HG03457 (cell line): ENCODE results near the gene CENPP.

ENCODE experiments used
- ATAC-seq: cut with Tn5 transposase; IDR thresholded peaks from one replicate; pipeline ENCODE4 v1.9.1; 2021; ENCODE audit warnings: moderate number of reproducible peaks; ENCODE audit not compliant: unreplicated experiment

Gene CENPP

GRCh38 chr9:92503156-92503555 is 177.4 kb downstream of the CENPP start:
- no peak for ATAC-seq

GRCh38 chr9:92504881-92505280 is 179.1 kb downstream of the CENPP start:
- no peak for ATAC-seq

- ATAC-seq: no peak
These were observed 180.6 kb downstream of the CENPP start for GRCh38 chr9:92506184-92506857.

GRCh38 chr9:92507005-92507404 is 181.3 kb downstream of the CENPP start:
- no peak for ATAC-seq

- no peak for ATAC-seq
These were observed 181.7 kb downstream of the CENPP start for GRCh38 chr9:92507496-92507895.

GRCh38 chr9:92508018-92508820 is 182.5 kb downstream of the CENPP start:
- no peak for ATAC-seq

- no peak for ATAC-seq
These were observed 183.3 kb downstream of the CENPP start for GRCh38 chr9:92509050-92509449.

GRCh38 chr9:92510747-92511146 is 185.0 kb downstream of the CENPP start:
- no peak for ATAC-seq

GRCh38 chr9:92512622-92513021 is 186.9 kb downstream of the CENPP start:
- ATAC-seq: no peak

- ATAC-seq: no peak
These were observed 187.6 kb downstream of the CENPP start for GRCh38 chr9:92513349-92513748.

GRCh38 chr9:92514635-92515034 is 188.9 kb downstream of the CENPP start:
- no peak for ATAC-seq

- ATAC-seq: no peak
These were observed 190.8 kb downstream of the CENPP start for GRCh38 chr9:92516521-92516920.

- ATAC-seq: no peak
These were observed 191.3 kb downstream of the CENPP start for GRCh38 chr9:92517046-92517445.

- ATAC-seq: no peak
These were observed 192.4 kb downstream of the CENPP start for GRCh38 chr9:92518199-92518598.

- no peak for ATAC-seq
These were observed 195.1 kb downstream of the CENPP start for GRCh38 chr9:92520837-92521236.

GRCh38 chr9:92522983-92523970 is 197.5 kb downstream of the CENPP start:
- no peak for ATAC-seq

- ATAC-seq: no peak
These were observed 199.1 kb downstream of the CENPP start for GRCh38 chr9:92524881-92525280.

GRCh38 chr9:92525306-92525705 is 199.6 kb downstream of the CENPP start:
- ATAC-seq: no peak

GRCh38 chr9:92527291-92527828 is 201.6 kb downstream of the CENPP start:
- no peak for ATAC-seq

- ATAC-seq: no peak
These were observed 202.2 kb downstream of the CENPP start for GRCh38 chr9:92527832-92528521.

- ATAC-seq: no peak
These were observed 202.7 kb downstream of the CENPP start for GRCh38 chr9:92528522-92528849.
